ENCODE measurements around the gene PTGER4. TPM values are rescaled to one million over a fixed set of nuclear protein-coding genes. Genes with fewer than 3 reads are reported as not detected.

The PTGER4 gene
- polyA plus RNA-seq, 3 donors: 9.5 to 14.3 (median 12.2) TPM

Other genes starting within 250 kb of the PTGER4 start
- 10 to 100 TPM; 40.4 to 44.8 (median 44.1) TPM for gene TTC33, start 76.0 kb downstream of the PTGER4 start, polyA plus RNA-seq (ENCODE audit: insufficient read length in 3 of 3)
- gene PRKAA1, start 118.5 kb downstream of the PTGER4 start, polyA plus RNA-seq (ENCODE audit: insufficient read length in 3 of 3): 10 to 100 TPM; 76.0 to 81.4 (median 80.8) TPM
- 1,000 to 10,000 TPM; 2,117 to 2,258 (median 2,192) TPM for gene RPL37, start 155.3 kb downstream of the PTGER4 start, polyA plus RNA-seq (ENCODE audit: insufficient read length in 3 of 3)
- 1 to 10 TPM; 3.2 to 3.4 (median 3.3) TPM for gene CARD6, start 161.5 kb downstream of the PTGER4 start, polyA plus RNA-seq (ENCODE audit: insufficient read length in 3 of 3)
- gene C7, start 229.6 kb downstream of the PTGER4 start, polyA plus RNA-seq (ENCODE audit: insufficient read length in 3 of 3): 100 to 1,000 TPM; 179 to 208 (median 206) TPM

Measured in right renal cortex interstitium (tissue), 3 donors.